Pons (tissue), 1 donor: Measurements from ENCODE around the gene MRPL24.
"Not testable (repeated sequence)": the region's sequence is repeated elsewhere in the genome, so short reads cannot be mapped to it uniquely, and the experiment has no call there.

Experiments used
- DNase-seq: peaks from one replicate; pipeline ENCODE4 v3.0.0-alpha.2; 2016; ENCODE audit warnings: low spot score

MRPL24 gene

DNA sequence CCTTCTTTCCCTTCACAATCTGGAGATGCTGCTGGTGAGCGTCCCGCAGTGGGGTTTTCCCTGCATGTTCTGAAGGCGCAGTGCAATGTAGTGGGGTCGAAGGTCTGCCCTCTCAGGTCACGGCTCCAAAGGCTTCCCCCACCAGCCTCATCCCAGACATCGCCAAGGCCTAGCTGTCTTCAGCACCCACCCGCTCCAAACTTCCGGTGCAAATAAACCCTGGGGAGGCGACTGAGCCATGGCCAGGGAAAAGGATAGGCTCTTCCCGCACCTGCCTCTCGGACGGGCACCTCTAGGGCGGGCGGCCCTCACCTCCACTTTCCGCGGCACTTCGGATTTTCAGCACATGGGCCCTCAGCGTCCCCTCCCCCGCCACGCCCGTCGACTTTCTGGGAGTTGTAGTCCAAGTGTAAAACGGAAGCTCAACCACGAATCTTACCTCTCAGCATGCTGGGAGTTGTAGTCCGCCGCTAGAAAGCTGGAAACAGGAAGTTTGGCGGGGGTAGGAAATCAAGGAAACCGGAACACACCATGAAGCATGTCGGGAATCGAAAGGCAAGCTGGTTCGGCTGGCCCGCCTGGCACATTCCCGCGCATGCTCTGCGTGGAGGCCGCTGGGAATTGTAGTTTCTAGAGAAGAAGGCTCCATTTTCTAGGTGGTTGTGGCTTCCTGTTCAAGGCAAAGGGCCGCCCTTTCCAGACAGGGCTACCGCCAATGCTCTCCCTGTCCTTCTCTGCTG, at the start of gene MRPL24:
MRPL24 (minus strand) TSS at position 348 of the 740 bp plus-strand sequence. CDS start 2,384 bp downstream, outside the sequence.
- DNase-seq, result peak; percentile 100

DNA sequence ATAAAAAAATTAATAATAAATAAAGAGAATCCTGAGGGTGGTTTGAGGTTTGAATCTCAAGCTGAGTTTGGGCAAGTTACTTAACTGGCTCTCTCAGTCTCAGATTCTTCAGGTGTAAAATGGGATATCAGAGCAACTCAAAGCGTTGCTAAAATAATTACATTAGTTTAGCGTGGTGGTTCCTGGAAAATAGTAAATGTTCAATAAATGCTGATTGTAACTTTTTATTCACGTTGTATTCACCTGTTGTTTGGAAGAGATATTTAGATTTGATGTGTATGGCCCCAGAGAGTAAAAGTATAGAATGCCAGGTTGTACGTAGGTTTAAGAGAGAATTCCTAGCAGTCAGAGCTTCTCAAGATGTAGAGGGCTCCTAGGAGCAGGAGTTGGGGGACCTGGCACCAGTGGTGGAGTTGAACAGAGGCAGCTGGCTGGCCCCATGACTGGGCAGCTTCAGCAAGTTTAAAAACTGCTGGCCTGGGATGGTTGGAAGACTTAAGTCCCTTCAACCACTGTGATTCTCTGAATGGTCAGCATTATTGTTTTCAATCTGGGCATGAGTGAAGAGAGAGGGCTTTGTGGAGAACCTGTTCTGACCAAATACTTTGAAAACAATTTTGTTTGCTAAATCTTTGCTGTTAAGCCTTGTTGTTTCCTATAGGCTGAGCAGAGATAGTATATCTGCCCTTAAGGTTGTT, 48.9 kb upstream of the MRPL24 start:
- DNase-seq, result peak; percentile 58

DNA sequence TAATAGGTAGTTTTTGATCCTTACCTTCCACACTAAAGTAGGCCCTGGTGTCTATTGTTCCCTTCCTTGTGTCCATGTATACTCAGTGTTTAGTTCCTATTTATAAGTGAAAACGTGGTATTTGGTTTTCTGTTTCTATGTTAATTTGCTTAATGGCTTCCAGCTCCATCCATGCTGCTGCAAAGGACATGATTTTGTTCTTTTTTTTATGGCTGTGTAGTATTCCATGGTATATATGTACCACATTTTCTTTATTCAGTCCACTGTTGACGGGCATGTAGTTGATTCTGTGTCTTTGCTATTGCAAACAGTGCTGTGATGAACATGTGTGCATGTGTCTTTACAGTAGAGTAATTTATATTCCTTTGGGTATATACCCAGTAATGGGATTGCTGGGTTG, 47.2 kb upstream of the MRPL24 start:
- no peak for DNase-seq

DNA sequence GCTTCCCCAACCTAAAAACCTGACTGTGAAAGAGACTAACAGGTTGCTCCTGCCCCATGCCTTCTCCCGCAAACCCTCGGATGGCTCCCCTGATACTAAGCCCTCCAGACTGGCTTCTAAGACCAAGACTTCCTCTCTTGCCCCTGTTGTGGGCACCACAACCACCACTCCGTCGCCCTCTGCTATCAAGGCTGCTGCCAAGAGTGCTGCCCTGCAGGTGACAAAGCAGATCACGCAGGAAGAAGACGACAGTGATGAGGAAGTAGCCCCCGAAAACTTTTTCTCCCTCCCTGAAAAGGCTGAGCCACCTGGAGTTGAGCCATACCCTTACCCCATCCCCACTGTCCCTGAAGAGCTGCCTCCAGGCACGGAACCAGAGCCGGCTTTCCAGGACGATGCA, 45.8 kb upstream of the MRPL24 start:
- no peak for DNase-seq

DNA sequence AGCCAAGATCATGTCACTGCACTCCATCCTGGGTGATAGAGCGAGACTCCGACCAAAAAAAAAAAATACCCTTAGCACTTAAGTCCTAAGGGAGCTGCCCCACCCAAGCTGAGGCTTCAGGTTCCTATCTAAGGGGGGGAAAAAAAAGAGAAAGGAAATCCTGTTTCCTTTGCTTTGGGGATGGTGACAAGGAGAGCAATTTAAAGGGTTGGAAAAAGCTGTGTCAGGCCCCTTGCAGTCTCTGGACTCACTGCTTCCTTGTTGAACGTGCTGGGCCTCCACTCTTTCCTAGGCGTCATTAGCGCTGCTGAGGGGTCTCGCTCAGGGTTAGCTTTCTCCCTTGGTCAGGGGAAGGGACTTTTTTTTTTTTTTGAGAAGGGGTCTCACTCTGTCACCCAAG, 44.6 kb upstream of the MRPL24 start:
- no peak for DNase-seq

DNA sequence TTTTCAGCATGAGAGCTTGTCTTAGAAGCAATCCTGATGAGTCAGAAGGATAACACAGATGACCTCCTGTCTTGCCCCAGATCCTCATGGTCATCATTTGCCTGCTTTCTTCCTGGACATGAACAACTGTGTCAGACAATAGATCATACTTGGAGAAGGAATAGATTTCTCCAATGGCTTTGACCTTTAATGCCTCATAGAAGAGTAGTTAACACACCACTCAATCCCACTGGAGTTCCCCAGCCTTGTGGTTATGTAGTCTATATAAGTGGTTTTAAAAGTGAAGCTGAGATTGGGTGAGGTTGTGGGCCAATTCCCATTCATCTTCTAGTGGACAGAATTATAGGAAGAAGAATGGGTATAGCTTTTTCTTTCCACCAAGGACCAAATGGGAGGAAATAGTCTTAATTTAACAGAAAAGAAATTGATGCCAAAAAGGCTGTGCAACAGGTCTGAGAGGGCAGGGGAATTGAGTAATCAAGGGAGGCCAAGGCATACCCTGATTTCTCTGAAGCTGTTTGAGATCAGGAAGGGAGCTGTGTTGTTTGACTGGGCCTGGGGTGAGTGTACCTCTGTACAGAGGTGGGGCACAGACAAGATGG, 40.8 kb upstream of the MRPL24 start:
- DNase-seq, result no peak

DNA sequence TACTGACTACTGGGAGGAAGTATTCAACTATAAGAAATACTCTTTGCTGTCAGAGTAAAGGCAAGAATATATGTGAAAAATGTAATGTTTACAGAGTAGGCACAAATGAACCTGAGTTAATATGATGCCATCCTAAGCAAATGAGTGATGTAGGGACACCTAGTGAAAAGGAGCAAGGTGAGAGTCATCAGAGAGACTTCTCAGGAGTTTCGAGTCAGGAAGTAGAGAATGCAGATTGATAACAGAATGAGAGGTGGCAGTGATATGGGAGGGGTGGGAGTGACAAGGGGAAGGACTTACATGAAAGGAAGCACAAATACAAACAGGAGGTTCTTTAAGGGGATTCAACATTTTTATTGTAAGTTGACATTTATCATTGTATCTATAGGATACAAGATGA, 36.7 kb upstream of the MRPL24 start:
- DNase-seq, result no peak

DNA sequence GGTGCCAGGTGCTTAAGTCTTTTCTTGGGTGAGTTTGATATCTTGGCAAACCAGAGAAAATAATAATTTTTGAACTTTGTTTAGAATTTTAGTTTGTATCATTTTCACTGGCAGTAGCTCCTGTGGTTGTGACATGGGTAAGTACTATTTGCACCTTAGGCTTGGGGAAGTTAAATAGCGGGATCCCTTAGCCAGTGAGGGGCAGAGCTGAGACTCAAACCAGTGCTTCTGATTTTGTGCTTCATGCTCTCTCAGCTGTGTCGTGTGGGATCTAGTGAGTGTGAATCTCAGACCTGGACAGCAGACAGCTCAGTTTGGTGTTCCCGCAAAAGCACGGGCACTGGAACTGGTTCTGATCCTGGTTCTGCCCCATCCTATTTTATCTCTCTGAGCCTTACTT, 36.1 kb upstream of the MRPL24 start:
- no peak for DNase-seq

DNA sequence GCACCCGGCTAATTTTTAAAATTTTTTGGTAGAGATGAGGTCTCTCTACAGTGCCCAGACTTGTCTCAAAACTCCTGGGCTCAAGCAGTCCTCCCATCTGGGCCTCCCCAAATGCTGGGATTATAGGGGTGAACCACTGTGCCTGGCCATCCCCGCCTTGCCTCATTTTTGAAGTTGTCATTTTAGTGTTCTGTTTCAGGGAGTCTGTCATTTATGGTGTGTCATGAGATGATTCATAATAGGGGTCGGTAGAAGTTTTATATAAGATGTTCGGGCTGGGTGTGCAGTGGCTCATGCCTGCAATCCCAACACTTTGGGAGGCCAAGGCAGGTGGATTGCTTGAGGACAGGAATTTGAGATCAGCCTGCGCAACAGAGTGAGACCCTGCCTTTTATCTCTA, 34.9 kb upstream of the MRPL24 start:
- no peak for DNase-seq

DNA sequence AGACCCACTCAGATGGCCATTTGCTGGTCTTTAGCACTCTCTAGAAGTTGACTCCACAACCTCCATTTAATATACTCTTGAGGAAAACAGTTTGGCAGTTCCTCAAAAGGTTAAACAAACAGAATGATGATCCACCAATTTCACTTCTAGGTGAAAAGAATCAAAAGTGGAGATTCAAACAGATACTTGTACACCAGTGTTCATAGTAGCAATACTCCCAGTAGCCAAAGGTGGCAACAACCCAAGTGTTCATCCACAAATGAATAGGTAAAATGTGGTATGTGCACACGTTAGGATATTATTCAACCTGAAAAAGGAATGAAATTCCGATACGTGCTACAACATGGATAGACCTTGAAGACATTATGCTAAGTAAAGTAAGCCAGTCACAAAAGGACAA, 32.7 kb upstream of the MRPL24 start:
- DNase-seq, result no peak

DNA sequence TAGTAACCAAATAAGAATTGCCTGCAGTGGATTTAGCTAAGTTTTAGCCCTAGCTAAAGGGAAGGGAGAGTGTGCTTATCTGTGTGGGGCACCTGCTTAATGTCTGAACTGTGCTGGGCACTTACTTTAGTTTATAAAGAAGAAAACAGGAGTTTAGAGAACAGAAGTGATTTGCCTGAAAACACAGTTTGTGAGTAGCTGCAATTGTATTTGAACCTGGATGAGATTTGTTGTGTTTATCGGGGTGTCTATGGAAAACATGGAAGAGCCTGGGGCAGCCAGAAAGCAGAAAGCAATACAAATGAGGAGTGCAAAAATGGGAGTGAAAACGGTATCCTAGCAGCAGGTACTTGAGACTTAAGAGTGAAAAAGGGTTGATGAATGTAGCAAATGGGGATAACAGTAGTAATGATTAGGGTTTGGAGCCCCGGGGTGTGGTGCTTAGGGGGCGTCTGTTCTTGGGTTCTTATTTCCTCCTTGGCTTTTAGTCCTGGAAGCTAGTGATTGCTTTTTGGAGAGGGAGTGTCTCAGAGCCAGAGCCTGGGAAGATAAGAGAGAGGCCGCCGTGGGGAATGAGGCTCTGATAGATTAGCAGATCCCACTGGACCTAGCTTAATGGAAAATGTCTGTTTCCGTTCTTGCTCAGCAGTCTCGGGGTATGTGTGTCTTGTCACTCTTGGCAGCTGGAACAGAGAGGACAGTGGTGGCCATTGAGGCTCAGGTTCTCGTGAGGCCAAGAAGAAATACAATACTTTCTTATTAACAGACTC, 32.0 kb upstream of the MRPL24 start:
- peak; percentile 65 for DNase-seq

DNA sequence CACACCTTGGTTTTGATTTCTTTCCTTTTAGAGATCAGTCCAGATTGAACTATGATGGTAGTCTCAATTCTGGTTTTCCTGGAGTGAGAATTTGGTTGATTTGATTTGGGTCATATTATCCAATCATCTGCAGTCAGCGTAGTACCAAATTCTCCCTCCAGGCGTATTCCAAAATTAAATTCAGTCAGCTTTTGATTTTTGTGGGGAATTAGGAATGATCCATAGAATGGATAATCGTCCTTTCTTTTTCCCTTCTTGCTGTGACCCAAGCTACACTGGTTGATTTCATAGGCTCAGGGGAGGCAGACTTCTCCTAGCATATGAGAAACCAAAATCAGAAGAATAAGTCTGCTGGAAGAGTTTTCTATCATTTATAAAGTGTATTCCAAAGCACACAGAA, 31.3 kb upstream of the MRPL24 start:
- no peak for DNase-seq

DNA sequence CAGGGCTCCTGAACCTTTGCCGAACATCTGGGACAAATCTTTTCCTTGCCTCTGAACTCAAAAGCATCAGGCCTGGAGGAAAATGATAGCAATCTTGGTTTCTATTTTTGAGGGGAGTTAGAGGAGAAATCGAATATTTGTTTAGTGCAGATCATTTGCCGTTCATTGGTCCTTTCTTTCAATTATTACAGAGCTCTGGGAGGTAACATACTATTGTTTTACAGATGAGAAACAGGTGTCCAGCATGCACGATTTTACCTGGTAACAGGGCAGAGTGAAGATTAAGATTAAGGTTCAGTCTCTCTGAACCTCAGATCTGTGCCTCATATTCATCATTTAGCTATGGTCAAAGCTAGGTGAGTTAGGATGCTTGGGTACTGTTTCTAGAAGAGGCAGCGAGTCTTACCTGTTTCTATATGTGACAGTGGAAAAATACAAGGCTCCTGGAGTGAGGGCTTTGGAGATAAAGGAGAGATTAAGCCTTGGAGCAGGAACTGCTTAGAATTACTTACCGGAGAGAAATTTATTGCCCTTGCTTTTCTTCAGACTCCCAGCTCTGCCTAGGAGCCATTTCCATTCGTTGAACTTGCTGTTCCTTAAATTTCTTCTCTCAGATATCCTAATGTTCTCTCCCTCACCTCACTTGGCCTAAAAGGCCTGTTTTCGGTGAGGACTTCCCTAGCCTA, 27.9 kb upstream of the MRPL24 start:
- no peak for DNase-seq

DNA sequence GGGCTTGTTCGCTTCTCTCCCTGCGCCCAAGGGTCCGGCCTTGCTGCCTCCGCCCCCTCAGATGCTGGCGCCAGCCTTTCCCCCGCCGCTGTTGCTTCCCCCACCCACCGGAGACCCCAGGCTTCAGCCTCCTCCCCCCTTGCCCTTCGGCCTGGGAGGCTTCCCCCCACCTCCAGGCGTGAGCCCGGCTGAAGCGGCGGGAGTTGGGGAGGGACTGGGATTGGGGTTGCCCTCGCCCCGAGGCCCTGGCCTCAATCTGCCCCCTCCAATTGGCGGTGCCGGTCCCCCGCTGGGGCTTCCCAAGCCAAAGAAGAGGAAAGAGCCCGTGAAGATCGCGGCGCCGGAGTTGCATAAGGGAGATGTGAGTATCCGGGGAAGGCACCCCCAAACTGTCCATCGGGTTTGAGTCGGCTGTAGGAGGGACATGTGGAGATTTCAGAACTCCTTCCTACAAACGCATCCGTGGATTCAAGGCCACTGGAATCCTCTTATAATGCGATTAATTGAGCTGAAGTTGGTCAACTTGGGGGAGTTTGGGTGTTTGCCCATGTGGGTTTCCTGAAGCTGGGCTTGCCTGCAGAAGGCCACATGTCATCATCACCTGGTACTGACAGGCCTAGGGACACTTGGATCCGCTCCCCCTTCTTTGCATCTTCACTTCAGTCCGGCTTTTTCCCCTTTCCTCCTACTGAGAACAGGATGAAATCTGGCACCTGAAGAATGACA, 27.2 kb upstream of the MRPL24 start:
- DNase-seq, result peak; percentile 64

DNA sequence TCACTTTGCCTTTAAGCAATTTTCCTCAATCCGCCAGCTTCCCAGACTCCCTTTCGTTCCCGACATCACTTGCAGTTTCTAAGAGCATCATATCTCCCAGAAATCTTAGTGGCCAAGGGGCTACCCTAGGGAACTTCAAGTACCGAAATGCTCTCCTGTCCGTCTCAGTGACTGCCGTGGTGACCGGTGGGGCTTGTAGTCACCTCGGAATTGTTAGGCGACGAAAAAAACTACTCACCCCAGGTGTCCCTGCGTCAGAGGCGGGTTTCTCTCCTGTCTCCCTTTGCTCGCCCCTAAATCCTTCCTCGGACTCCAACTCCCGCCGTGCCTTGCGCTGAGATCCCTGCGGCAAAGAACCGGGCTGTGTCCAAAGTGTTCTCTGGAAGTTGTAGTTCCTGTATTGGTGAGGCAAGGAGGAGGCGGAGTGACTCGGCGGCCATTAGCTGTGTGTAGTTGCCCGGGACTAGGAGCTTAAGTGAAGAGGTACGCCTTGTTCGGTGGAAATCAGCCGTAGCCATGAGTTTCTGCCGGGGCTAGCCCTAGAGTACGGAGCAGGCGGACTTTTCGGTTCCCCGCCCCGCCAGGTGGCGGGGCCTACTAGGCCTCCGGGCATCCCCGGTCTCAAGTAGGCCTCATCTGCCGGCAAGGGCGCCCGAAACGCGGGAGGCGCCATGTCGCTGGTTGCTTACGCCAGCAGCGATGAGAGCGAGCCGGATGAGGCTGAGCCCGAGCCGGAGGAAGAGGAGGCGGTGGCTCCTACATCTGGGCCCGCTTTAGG, 26.4 kb upstream of the MRPL24 start, which contains the start of gene PRCC:
PRCC (plus strand) TSS at position 435 of the 778 bp plus-strand sequence; CDS start at position 672, 237 bp downstream.
- DNase-seq, result peak; percentile 100

DNA sequence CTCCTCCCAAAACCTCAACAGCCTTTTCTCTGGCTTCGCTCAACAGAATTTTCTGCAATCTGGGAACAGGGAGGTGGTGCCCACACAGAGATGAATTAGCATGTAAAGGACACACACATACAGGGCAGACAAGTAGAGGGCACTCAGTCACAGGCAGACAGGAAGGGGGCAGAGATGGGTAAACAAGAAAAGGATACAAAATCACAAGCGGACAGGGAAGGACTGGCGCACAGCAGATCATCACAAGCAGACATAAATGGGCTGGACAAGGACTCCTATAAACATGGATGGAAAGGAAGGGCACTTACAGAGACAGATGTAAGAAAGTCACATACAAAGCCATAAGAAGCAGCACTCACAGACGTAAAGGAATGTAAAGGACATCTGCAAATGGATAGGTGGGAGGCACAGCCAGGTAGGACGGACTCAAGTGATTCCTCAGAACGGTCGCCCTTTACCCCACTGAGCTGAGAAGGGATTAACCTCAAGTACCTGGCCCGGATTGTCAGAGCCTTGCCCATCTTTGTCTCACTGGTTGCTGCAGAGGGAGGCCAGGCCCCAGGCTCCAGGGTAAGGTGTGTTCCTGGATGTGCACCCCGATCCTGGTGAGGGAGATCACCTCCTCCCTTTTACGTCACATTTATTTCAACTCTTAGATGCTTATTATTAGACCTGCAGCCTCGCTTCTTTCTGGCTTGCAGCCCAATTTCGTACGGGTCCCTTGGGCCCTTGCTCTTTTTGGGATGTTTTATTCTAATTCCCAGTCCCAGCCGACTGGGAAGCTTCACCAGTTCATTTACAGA, 25.6 kb upstream of the MRPL24 start:
- peak; percentile 60 for DNase-seq

DNA sequence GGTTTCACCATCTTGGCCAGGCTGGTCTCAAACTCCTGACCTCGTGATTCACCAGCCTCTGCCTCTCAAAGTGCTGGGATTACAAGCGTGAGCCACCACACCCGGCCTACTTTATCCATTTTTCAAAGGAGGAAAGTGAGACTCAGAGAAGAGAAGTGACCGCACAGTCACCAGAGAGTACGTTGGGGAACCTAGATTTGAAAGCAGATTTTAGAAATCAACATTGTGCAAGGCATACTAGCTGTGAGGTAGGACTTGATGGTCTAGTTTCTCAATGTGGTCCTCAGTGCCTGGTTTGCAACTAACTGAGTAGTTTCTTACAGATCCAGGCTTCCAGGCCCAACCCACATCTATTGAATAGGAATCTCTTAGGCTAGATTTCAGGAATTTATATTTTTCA, 24.8 kb upstream of the MRPL24 start:
- no peak for DNase-seq

DNA sequence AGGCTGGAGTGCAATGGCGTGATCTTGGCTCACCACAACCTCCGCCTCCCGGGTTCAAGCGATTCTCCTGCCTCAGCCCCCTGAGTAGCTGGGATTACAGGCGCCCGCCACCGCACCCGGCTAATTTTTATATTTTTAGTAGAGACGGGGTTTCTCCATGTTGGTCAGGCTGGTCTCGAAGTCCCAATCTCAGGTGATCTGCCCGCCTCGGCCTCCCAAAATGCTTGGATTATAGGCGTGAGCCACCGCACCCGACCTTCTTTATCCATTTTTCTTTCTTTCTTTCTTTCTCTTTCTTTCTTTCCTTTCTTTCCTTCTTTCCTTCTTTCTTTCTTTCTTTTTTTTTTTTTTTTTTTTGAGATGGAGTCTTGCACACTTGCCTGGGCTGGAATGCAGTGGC, 24.2 kb upstream of the MRPL24 start:
- not testable (repeated sequence) for DNase-seq

DNA sequence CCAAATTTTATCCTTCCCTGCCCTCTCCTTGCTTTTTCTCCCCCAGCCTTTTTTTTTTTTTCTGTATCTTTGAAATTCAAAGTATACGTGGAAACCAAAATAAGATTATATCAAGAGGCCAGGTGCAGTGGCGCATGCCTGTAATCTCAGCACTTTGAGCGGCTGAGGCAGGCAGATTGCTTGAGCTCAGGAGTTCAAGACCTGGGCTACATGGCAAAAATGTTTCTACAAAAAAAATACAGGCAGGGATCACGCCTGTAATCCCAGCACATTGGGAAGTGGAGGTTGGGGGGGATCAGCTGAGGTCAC, 19.9 kb upstream of the MRPL24 start:
- no peak for DNase-seq
